GM21576 (cell line): Measurements from ENCODE around the gene TTC12.

Experiments used
- ATAC-seq: cut with Tn5 transposase; IDR thresholded peaks from one replicate; pipeline ENCODE4 v1.9.1; 2021; ENCODE audit warnings: mild to moderate bottlenecking, moderate library complexity; ENCODE audit not compliant: unreplicated experiment

TTC12 gene

GRCh38 chr11:113373306-113373705 lies 58.9 kb downstream of the TTC12 start:
- ATAC-seq, result no peak

- no peak for ATAC-seq
Measured at GRCh38 chr11:113373981-113374560, 59.7 kb downstream of the TTC12 start.

- no peak for ATAC-seq
Measured at GRCh38 chr11:113375402-113375801, 61.0 kb downstream of the TTC12 start.

DNA sequence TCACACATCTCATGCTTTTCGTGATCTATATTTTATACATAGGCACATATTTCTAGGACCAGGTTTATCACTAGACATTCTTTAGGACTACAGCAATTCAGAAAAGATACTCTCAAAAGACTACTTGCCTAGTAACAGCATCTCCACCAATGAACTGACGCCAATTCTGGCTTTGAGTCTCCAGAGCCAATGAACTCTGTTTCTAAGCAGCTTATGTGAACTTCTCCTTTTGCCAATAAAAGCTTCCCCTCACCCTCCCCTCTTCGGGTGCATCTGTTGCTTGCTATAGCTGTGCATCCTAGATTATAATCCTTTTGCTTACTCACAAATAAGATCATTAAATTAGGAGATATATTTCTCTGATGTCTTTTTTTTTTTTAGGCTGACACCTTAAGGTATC lies 61.8 kb downstream of the TTC12 start:
- no peak for ATAC-seq

- ATAC-seq, result no peak
Measured at GRCh38 chr11:113377681-113378412, 63.5 kb downstream of the TTC12 start.

DNA sequence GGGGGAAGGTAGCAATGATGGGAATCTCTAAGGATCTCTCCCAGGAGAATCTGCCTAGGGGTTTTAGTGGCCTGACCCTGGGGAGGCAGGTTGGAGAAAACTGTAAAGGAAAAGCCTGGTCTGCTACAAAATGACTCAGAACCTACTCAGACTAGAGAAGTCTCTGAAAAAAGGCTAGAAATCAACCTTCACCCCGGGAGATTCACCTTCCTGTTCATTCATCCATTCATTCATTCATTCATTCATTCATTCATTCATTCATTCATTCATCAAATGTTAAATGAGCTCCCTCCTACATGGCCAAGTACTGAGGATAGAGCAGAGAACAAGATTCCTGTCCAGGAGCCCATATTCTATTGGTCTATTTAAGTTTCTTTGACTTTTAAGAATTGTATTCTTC lies 64.3 kb downstream of the TTC12 start:
- ATAC-seq, result no peak

GRCh38 chr11:113382121-113382520 lies 67.7 kb downstream of the TTC12 start:
- ATAC-seq, result no peak

DNA sequence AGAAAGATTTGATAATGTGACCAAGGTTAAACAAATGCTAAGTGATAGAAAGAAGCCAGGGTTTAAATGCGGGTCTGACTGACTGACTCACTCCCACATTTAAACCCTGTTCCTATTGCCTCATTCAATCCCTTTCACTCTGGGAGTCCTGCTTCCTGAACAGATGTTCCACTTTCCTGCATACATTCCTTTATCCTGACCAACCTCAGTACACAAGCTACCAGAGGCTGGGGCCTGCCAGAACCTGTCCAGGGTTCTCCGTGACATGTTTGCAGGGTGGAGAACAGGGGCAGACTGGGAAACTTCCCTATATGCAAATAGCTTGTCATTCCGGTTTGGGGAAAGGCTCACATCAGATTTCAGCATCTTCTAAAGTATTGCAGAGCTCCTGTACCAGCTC lies 70.2 kb downstream of the TTC12 start:
- ATAC-seq, result no peak

DNA sequence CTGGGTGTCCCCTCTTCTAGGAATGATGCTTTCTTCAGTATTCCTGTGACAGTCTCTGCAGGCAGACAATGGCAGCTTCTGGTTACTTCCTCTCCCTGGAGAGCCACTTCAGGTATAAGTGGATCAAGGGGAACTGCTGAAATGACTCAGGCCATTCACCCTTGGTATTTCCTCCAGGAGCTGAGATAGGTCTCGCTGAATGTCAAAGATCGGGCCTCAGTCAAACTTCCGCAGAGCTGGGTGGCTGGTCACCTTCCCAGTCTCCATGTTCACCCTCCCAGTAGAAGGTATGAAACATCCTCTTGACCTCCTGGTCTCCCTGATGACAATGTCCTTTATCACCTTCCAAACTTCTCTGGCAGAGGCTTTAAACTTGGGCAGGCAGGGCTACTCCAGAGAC lies 71.4 kb downstream of the TTC12 start:
- ATAC-seq, result no peak

DNA sequence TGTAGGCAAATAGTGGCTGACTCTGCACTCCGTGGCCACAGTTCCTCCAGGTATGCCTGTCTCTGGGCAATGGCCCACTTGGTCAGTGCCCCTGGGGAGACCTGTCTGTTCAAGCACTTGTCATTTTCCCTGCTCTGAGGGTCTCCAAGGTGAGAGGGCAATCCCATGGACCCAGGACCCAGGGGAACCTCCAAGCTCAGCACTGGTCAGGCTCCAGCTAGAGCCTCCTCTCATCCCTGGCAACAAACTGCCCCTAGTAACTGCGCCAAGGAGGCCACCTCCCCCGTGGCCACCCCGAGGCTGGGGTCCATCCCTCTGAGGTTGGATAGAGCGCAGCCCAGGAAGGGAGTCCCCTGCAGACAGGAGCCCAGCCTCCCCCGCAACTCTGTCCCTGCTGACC lies 72.5 kb downstream of the TTC12 start:
- no peak for ATAC-seq

- ATAC-seq, result no peak
Measured at GRCh38 chr11:113387605-113388211, 73.3 kb downstream of the TTC12 start, which contains the start of gene ANKK1. ANKK1 (plus strand) TSS chr11:113387779; CDS start chr11:113387885, 106 bp downstream.

DNA sequence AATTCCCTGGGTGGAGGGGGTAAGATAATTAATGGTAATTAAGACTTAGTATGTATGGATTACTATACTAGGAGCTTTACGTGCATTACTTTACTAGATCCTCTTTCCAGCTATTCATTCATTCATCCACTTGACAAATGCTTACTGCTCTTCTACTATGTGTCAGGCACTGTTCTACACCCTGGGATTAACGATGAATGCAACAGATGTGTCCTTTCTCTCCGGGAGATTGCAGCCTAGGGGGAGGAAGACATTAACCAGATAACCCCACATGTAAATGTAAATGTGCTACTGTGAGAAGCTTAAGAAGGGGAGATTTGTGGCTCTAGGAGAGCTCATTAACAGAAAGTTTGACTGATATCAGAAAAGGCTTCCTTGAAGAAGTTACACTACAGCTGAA lies 74.9 kb downstream of the TTC12 start:
- ATAC-seq, result no peak

DNA sequence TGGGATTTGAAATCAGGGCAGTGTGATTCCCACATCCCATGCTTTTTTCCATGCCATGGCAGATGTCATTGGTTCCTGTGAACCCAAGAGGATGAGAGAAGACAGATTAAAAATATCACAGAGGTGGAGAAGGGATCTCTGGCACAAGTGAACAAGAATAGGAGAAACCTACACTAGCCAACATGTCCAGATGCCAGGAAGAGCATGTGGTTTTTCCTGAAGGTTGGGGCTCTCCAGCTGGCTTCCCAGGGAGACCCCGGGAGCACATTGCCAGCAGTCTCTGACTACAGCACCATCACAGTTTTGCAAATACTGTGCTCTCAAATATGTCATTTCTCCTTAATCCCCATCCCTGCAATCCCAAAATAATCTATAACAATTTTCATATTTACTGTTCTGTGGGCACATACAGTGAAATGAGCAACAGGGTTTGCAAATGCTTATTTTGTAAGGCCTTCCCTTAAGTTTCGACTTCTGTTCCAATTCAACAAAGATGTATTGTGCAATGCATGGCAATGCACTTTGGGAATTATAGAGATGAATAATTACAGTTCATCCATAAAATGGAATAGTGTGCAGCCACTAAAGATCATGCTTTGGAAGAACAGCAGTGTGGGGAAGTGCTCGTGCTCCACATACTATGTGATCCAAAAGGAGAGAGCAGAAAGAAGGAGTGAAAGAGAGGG lies 78.0 kb downstream of the TTC12 start:
- ATAC-seq, result no peak

GRCh38 chr11:113393501-113393985 lies 79.2 kb downstream of the TTC12 start:
- ATAC-seq, result no peak

DNA sequence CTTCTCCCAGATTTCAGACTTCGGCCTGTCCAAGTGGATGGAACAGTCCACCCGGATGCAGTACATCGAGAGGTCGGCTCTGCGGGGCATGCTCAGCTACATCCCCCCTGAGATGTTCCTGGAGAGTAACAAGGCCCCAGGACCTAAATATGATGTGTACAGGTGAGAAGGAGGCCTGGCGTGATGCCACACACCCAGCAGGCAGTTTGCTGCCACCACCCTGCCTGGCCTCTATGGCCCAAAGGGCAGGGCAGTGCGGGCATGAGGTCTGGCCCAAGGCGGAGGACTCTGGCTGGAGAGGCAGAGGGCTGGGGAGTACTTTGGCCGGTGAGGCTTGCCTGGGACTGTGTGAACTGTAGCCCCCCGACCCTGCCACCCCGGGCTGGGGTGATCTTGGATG lies 80.5 kb downstream of the TTC12 start:
- no peak for ATAC-seq

DNA sequence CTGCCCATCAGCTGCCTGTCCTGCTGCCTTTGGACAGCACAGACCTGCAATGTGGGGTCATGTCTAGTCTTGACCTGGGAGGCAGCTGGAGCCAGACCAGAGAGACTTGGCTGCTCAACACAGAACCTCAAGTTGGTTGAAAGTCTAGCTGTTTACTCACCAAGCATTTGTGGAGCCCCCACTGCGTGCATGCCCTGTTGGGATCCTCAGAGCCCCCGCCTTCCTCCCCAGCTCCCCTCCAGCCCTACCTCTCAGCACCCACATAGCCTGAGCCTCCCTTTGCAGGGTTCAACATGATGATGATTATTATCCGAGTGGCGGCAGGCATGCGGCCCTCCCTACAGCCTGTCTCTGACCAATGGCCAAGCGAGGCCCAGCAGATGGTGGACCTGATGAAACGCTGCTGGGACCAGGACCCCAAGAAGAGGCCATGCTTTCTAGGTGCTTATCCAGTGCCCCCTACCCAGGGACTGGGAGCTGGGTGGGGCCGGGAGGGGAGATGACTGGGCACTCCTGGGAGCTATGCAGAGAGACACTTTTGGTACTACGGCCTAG lies 81.5 kb downstream of the TTC12 start:
- no peak for ATAC-seq

DNA sequence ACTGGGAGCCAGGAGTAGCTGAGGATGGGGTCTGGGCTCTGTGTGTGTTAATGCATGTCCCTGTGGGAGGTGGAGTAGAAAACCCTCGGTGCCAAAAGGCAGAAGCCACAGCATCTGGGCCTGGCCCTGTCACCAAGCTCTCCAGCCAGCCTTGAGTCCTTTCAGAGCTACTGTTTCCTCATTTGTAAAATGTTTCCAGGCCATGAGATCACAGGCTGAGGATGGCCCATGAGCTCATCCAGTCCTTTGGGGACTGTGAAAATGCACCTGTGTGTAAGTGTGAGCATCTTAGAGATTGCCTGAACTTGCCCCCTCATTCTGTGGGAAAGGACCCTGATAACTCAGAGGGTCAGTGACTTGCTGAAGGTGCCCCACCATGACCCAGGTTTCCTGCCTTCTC lies 82.3 kb downstream of the TTC12 start:
- ATAC-seq, result no peak

GRCh38 chr11:113397212-113397611 lies 82.8 kb downstream of the TTC12 start:
- ATAC-seq, result no peak

GRCh38 chr11:113397821-113398220 lies 83.4 kb downstream of the TTC12 start:
- no peak for ATAC-seq

GRCh38 chr11:113398669-113399430 lies 84.5 kb downstream of the TTC12 start:
- ATAC-seq, result no peak
